ENCODE data around the gene PROM2.

PROM2 gene, protein sequence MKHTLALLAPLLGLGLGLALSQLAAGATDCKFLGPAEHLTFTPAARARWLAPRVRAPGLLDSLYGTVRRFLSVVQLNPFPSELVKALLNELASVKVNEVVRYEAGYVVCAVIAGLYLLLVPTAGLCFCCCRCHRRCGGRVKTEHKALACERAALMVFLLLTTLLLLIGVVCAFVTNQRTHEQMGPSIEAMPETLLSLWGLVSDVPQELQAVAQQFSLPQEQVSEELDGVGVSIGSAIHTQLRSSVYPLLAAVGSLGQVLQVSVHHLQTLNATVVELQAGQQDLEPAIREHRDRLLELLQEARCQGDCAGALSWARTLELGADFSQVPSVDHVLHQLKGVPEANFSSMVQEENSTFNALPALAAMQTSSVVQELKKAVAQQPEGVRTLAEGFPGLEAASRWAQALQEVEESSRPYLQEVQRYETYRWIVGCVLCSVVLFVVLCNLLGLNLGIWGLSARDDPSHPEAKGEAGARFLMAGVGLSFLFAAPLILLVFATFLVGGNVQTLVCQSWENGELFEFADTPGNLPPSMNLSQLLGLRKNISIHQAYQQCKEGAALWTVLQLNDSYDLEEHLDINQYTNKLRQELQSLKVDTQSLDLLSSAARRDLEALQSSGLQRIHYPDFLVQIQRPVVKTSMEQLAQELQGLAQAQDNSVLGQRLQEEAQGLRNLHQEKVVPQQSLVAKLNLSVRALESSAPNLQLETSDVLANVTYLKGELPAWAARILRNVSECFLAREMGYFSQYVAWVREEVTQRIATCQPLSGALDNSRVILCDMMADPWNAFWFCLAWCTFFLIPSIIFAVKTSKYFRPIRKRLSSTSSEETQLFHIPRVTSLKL

DNA sequence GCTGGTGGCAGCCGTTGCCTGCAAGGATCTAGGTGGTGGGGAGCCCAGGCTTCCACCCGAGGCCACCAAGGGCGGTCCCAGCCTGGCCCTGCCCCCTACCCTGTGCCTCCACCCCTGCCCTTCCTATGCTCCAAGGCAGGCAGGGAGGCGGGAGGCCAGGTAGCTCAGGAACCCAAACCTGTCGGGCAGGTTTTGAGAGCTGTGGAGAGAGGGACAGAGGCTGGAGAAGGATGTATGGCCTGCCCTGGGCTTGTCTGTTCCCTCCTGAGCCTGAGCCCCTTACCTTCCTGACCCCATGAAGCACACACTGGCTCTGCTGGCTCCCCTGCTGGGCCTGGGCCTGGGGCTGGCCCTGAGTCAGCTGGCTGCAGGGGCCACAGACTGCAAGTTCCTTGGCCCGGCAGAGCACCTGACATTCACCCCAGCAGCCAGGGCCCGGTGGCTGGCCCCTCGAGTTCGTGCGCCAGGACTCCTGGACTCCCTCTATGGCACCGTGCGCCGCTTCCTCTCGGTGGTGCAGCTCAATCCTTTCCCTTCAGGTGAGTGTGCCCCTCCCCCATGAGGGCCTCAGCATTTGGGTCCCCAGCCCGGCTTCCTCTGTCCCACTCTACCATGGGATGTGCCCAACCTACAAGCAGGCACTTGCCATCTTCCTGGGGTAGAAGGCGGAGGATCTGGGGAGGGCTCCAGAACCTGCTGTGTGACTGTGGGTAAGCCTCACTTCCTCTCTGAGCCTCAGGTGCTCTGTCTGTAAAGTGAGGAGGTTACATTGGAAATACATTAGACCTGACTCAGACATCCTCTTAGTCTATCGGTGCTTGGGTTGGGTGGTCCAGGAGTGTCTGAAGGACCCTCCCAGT, at the start of gene PROM2:
PROM2 (plus strand) TSS at position 159 of the 860 bp plus-strand sequence; CDS start at position 296, 137 bp downstream.
- H3K27ac ChIP-seq: peak within 1 kb of the TSS; percentile 92
- TF ChIP-seq ZFX (IDR thresholded peaks at IDR 0.05; ENCODE audit: borderline replicate concordance): no peak
- TF ChIP-seq, protein P1, sequence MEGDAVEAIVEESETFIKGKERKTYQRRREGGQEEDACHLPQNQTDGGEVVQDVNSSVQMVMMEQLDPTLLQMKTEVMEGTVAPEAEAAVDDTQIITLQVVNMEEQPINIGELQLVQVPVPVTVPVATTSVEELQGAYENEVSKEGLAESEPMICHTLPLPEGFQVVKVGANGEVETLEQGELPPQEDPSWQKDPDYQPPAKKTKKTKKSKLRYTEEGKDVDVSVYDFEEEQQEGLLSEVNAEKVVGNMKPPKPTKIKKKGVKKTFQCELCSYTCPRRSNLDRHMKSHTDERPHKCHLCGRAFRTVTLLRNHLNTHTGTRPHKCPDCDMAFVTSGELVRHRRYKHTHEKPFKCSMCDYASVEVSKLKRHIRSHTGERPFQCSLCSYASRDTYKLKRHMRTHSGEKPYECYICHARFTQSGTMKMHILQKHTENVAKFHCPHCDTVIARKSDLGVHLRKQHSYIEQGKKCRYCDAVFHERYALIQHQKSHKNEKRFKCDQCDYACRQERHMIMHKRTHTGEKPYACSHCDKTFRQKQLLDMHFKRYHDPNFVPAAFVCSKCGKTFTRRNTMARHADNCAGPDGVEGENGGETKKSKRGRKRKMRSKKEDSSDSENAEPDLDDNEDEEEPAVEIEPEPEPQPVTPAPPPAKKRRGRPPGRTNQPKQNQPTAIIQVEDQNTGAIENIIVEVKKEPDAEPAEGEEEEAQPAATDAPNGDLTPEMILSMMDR (IDR thresholded peaks at IDR 0.05): no peak

DNA sequence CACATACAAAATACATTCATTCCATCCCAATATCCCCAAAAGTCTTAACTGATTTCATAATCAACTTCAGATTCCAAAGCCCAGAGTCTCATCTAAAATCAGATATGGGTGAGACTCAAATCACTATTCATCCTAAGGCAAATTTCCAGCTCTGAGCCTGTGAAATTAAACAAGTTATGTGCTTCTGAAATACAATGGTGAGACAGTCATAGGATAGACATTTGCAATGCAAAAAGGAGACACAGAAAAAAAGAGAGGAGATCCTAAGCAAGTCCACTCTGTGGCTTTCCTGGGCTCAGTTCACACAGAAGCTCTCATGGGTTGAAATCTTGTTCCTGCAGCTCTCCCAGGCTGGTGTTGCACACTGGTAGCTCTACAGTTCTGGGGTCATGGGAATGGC, 48.6 kb upstream of the PROM2 start:
- no peak for TF ChIP-seq ZFX (IDR thresholded peaks at IDR 0.05; ENCODE audit: borderline replicate concordance)
- TF ChIP-seq, protein P1 (IDR thresholded peaks at IDR 0.05): no peak
- no peak overlapping the region for H3K27ac ChIP-seq

DNA sequence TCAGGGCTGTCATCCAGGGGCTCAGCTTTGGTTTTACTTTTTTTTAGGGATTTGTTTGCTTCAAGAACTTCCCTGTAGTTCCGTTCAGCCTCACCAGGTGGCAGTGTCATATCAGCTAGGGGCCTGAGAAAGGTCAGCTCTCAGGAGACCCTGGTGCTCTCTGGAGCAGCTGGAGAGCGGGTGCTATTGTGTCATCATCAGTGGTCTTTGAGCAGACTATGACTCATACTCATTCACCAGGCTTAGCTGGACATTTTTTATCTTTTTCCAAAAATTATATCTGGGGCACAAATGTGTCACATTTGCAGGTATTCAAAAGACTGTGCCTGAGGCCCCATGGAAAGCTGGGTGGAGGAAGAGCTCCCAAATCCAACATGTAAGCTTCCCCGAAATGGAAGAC, 42.5 kb upstream of the PROM2 start:
- no peak for TF ChIP-seq ZFX (IDR thresholded peaks at IDR 0.05; ENCODE audit: borderline replicate concordance)
- TF ChIP-seq, protein P1 (IDR thresholded peaks at IDR 0.05): peak; percentile 92
- no peak overlapping the region for H3K27ac ChIP-seq

GRCh38 chr2:95232232-95232631, 42.0 kb upstream of the PROM2 start:
- H3K27ac ChIP-seq: no peak overlapping the region
- TF ChIP-seq, protein P1 (IDR thresholded peaks at IDR 0.05): no peak
- no peak for TF ChIP-seq ZFX (IDR thresholded peaks at IDR 0.05; ENCODE audit: borderline replicate concordance)

DNA sequence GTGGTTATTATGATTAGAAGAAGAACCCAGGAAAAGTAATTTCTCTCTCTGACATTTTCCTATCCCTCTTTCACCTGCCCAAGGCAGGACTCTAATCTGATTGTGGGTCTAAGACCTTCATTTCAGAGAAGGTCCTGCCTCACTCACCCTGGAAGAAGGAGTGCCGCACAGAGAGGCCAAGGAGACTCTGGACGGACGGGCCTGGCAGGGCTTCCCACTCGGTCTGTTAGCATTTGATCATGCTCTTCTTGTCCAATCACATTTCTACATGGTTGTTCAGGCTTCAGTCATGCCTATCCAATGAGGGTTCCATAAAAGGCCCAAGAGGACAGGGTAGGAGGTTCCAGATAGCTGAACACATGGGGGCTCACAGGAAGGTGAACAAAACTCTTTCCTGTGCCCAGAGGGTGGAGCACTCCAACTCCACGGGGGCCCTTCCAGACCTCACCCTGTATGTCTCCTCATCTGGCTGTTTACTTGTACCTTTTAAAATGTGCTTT, 39.9 kb upstream of the PROM2 start:
- TF ChIP-seq ZFX (IDR thresholded peaks at IDR 0.05; ENCODE audit: borderline replicate concordance): no peak
- TF ChIP-seq, protein P1 (IDR thresholded peaks at IDR 0.05): no peak
- H3K27ac ChIP-seq: no peak overlapping the region

GRCh38 chr2:95234816-95235215, 39.4 kb upstream of the PROM2 start:
- H3K27ac ChIP-seq: no peak overlapping the region
- TF ChIP-seq, protein P1 (IDR thresholded peaks at IDR 0.05): no peak
- no peak for TF ChIP-seq ZFX (IDR thresholded peaks at IDR 0.05; ENCODE audit: borderline replicate concordance)

Data from 22Rv1 (cell line).